Suprapubic skin (tissue), 4 donors: ENCODE measurements around the gene UQCC5. TPM values are rescaled to one million over a fixed set of nuclear protein-coding genes. Genes with fewer than 3 reads are reported as not detected.

Experiments used
- DNase-seq, 2 donors: peaks; one replicate each; pipeline ENCODE4 v3.0.0-alpha.2; 2019; ENCODE audit warnings: low spot score in 2 of 2
- H3K27ac ChIP-seq: fragments of 200-600 bp; sonication (generic); one replicate; pipeline ENCODE4 v1.5.1; 2019
- H3K27me3 ChIP-seq: fragments of 200-600 bp; sonication (generic); one replicate; pipeline ENCODE4 v1.5.1; 2019
- H3K36me3 ChIP-seq: fragments of 200-600 bp; sonication (generic); one replicate; pipeline ENCODE4 v1.5.1; 2019
- H3K4me1 ChIP-seq: fragments of 200-600 bp; sonication (generic); one replicate; pipeline ENCODE4 v1.5.1; 2019
- H3K4me3 ChIP-seq: fragments of 200-600 bp; sonication (generic); one replicate; pipeline ENCODE4 v1.5.1; 2019; ENCODE audit warnings: mild to moderate bottlenecking
- H3K9me3 ChIP-seq: fragments of 200-600 bp; sonication (generic); one replicate; pipeline ENCODE4 v1.5.1; 2019
- CTCF ChIP-seq, 2 donors: fragments of 200-600 bp in 1 of 2; fragments of 450-650 bp in 1 of 2; sonication (generic) in 1 of 2; IDR thresholded peaks; one replicate each; pipeline ENCODE4 v1.5.1; 2016 to 2019; ENCODE audit warnings: antibody characterized with exemption in 2 of 2, mild to moderate bottlenecking in 1 of 2, moderate library complexity in 1 of 2
- EP300 ChIP-seq: sonication (generic); formaldehyde crosslinking; IDR thresholded peaks from one replicate; pipeline ENCODE4 v1.6.1; 2017; ENCODE audit warnings: antibody characterized with exemption
- POLR2A ChIP-seq, 2 donors: fragments of 450-650 bp; IDR thresholded peaks; one replicate each; pipeline ENCODE4 v1.6.1; 2017; ENCODE audit warnings: antibody characterized with exemption in 2 of 2, mild to moderate bottlenecking in 2 of 2, moderate library complexity in 2 of 2
- POLR2AphosphoS5 ChIP-seq, 3 donors: sonication (generic); formaldehyde crosslinking; IDR thresholded peaks; one replicate each; pipeline ENCODE4 v1.6.1; 2017; ENCODE audit warnings: antibody characterized with exemption in 3 of 3
- WGBS: methylation state at CpG from one replicate; pipeline ENCODE4 v1.1.5; 2018; 5-methylcytosine and 5-hydroxymethylcytosine counted together
- total RNA-seq, 4 donors: library from RNA; depleted of rRNA; stranded (reverse); fragments of >200 nt; gene quantifications; one replicate each; pipeline ENCODE4 v1.1.0, GENCODE V29; 2016

The UQCC5 gene
- total RNA-seq, 4 donors from 2014 or later: 0.68 to 4.0 (median 1.2) TPM

- Histone ChIP-seq H3K27ac (no peak overlapping the region), H3K9me3 (no peaks in the 10 kb centered on the region), H3K27me3 (no peaks in the 10 kb centered on the region), H3K4me1 (peaks cover 44% of the 10 kb centered on the region), H3K36me3 (peaks cover 51% of the 10 kb centered on the region), H3K4me3 (no peak overlapping the region)
- DNase-seq: no peak
- TF ChIP-seq POLR2AphosphoS5 (IDR thresholded peaks at IDR 0.05): no peak
- TF ChIP-seq CTCF (IDR thresholded peaks at IDR 0.05): no peak
- TF ChIP-seq POLR2A (IDR thresholded peaks at IDR 0.05): no peak
- TF ChIP-seq EP300: no peak
- 92% methylated on average over 4 of the region's 7 CpGs for whole genome bisulfite sequencing
Observed at GRCh38 chr3:52493232-52494017, 43.0 kb upstream of the UQCC5 start.

- peak overlapping the region; percentile 40 for H3K4me3 ChIP-seq
- H3K27ac ChIP-seq: peak overlapping the region; percentile 80
- no peaks in the 10 kb centered on the region for H3K9me3 ChIP-seq
- 79% methylated on average over 6 of the region's 7 CpGs for WGBS
- peaks cover 47% of the 10 kb centered on the region for H3K4me1 ChIP-seq
- no peaks in the 10 kb centered on the region for H3K27me3 ChIP-seq
- no peak for DNase-seq
- H3K36me3 ChIP-seq: peaks cover 40% of the 10 kb centered on the region
- TF ChIP-seq CTCF (IDR thresholded peaks at IDR 0.05) (no peak), EP300 (no peak), POLR2A (IDR thresholded peaks at IDR 0.05) (no peak), POLR2AphosphoS5 (IDR thresholded peaks at IDR 0.05) (no peak)
Observed at GRCh38 chr3:52494445-52494844, 42.0 kb upstream of the UQCC5 start.

DNA sequence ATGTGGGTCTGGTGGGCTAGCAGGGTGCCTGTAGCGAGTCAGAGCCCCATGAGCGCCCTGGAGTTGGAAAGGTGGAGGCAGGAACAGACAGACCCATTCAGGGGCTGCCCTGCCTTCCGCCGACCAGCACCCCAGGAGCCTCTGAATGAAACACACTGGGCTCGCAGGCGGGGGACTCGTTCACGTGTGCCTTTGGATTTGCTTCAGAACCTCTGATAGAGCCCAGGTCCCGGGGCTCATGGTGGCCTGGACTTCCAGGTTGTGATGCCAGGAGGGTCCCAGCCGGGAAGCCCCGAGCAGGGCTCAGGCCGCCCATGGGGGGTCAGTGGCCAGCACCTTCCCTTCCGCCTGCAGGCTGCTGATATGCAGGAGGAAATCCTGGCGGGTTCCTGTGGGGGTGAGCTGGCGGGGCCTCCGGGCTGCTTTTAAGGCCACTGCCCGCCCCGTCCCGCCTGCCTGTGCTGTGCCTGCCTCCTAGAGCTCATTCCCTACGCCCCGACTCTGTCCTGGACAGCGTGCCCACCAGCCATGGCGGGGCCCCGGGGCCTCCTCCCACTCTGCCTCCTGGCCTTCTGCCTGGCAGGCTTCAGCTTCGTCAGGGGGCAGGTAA, 41.4 kb upstream of the UQCC5 start, which contains the start of gene STAB1:
TSS of gene STAB1 (plus strand) at position 453 of the 610 bp plus-strand sequence. CDS start at position 529, 76 bp downstream.
- Histone ChIP-seq H3K27me3 (no peaks in the 10 kb centered on the region), H3K36me3 (peaks cover 35% of the 10 kb centered on the region), H3K4me1 (peaks cover 43% of the 10 kb centered on the region), H3K4me3 (peak within 1 kb of the TSS; percentile 40), H3K9me3 (no peaks in the 10 kb centered on the region), H3K27ac (peak within 1 kb of the TSS; percentile 80)
- no peak for DNase-seq
- no peak for TF ChIP-seq POLR2A (IDR thresholded peaks at IDR 0.05)
- no peak for TF ChIP-seq CTCF (IDR thresholded peaks at IDR 0.05)
- no peak for TF ChIP-seq POLR2AphosphoS5 (IDR thresholded peaks at IDR 0.05)
- no peak for TF ChIP-seq EP300
- 53% methylated on average over 12 of the region's 25 CpGs for WGBS

GRCh38 chr3:52495777-52496602, 40.4 kb upstream of the UQCC5 start:
- no peak for DNase-seq
- Histone ChIP-seq H3K4me1 (peaks cover 38% of the 10 kb centered on the region), H3K4me3 (peak overlapping the region; percentile 40), H3K27me3 (no peaks in the 10 kb centered on the region), H3K36me3 (peaks cover 25% of the 10 kb centered on the region), H3K27ac (peak overlapping the region; percentile 80), H3K9me3 (no peaks in the 10 kb centered on the region)
- WGBS: 32% methylated on average over 6 of the region's 16 CpGs
- TF ChIP-seq POLR2AphosphoS5 (IDR thresholded peaks at IDR 0.05) (no peak), CTCF (IDR thresholded peaks at IDR 0.05) (no peak)
